ENCODE data around the gene CMTM3.

The CMTM3 gene

GRCh38 chr16:66617010-66617434 is 12.5 kb downstream of the CMTM3 start:
- H3K9ac ChIP-seq = no peak overlapping the region
- TF ChIP-seq CTCF (conservative IDR thresholded peaks at IDR 0.05; ENCODE audit: low read depth, low read length) = no peak

GRCh38 chr16:66617728-66618127 is 13.2 kb downstream of the CMTM3 start:
- H3K36me3 ChIP-seq (ENCODE audit: insufficient read depth) = no peaks in the 10 kb centered on the region
- no peaks in the 10 kb centered on the region for H3K27me3 ChIP-seq (ENCODE audit: insufficient read depth, low read depth)
- no peaks in the 10 kb centered on the region for H4K20me1 ChIP-seq (ENCODE audit: insufficient read depth)
- H2AFZ ChIP-seq (ENCODE audit: low read depth) = no peak overlapping the region
- H3K4me3 ChIP-seq (IDR thresholded peaks at IDR 0.05; ENCODE audit: insufficient read depth, low read depth, low read length) = no peak overlapping the region
- TF ChIP-seq CTCF (conservative IDR thresholded peaks at IDR 0.05; ENCODE audit: low read depth, low read length) = no peak
- H3K9ac ChIP-seq = no peak overlapping the region
- no peak overlapping the region for H3K27ac ChIP-seq
- no peak overlapping the region for H3K4me2 ChIP-seq
- H3K4me1 ChIP-seq (ENCODE audit: low read depth, poor library complexity, severe bottlenecking) = no peaks in the 10 kb centered on the region
- no peaks in the 10 kb centered on the region for H3K79me2 ChIP-seq (ENCODE audit: insufficient read depth, low read depth)

More at GRCh38 chr16:66617010-66617434, 12.5 kb downstream of the CMTM3 start:
- H3K27me3 ChIP-seq (ENCODE audit: insufficient read depth, low read depth) = no peaks in the 10 kb centered on the region
- no peaks in the 10 kb centered on the region for H3K36me3 ChIP-seq (ENCODE audit: insufficient read depth)
- H3K4me3 ChIP-seq (IDR thresholded peaks at IDR 0.05; ENCODE audit: insufficient read depth, low read depth, low read length) = no peak overlapping the region
- H3K4me1 ChIP-seq (ENCODE audit: low read depth, poor library complexity, severe bottlenecking) = no peaks in the 10 kb centered on the region
- no peaks in the 10 kb centered on the region for H3K79me2 ChIP-seq (ENCODE audit: insufficient read depth, low read depth)
- no peaks in the 10 kb centered on the region for H4K20me1 ChIP-seq (ENCODE audit: insufficient read depth)
- no peak overlapping the region for H3K27ac ChIP-seq
- no peak overlapping the region for H2AFZ ChIP-seq (ENCODE audit: low read depth)
- no peak overlapping the region for H3K4me2 ChIP-seq

DNA sequence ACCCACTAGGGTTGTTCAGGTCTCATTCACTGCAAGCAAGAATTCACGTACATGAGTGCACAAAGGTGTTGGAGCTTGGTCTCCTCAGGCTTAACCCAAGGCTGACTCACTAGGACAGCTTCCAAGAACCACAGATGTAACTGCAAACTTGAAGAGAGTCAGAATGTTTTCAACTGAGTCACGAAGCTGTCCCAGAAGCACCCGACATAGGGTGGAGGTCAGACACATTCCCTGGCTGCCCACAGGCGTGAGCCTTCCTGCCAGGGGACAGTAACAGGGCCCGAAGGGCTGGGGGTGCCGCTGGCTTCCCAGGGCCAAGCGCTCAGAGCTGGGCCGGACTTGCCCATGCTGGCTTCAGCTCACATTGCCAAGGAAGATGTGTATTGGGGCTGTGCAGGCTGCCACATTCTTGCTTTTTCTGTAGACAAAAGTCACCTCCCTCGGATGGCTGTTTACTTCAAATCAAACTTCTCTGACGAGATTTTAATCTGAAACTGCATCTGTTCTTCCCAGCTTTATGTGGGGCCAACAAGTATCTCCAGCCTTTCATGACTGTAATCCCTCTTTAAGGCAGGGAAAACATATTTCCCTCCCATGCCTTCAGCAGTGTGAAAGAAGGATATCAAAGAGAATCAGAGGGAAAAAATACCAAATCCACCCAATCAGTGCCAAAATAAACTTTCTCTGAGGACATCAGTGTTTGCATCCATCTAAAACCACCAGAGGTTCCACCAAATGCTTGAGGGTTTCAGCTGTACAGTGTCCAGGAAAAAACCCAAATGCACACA is 14.3 kb downstream of the CMTM3 start:
- Histone ChIP-seq H3K27ac (no peak overlapping the region), H2AFZ (ENCODE audit: low read depth) (no peak overlapping the region), H3K36me3 (ENCODE audit: insufficient read depth) (no peaks in the 10 kb centered on the region), H3K9ac (no peak overlapping the region), H3K27me3 (ENCODE audit: insufficient read depth, low read depth) (no peaks in the 10 kb centered on the region), H4K20me1 (ENCODE audit: insufficient read depth) (no peaks in the 10 kb centered on the region), H3K4me1 (ENCODE audit: low read depth, poor library complexity, severe bottlenecking) (no peaks in the 10 kb centered on the region), H3K4me3 (IDR thresholded peaks at IDR 0.05; ENCODE audit: insufficient read depth, low read depth, low read length) (no peak overlapping the region), H3K79me2 (ENCODE audit: insufficient read depth, low read depth) (no peaks in the 10 kb centered on the region), H3K4me2 (no peak overlapping the region)
- no peak for TF ChIP-seq CTCF (conservative IDR thresholded peaks at IDR 0.05; ENCODE audit: low read depth, low read length)

DNA sequence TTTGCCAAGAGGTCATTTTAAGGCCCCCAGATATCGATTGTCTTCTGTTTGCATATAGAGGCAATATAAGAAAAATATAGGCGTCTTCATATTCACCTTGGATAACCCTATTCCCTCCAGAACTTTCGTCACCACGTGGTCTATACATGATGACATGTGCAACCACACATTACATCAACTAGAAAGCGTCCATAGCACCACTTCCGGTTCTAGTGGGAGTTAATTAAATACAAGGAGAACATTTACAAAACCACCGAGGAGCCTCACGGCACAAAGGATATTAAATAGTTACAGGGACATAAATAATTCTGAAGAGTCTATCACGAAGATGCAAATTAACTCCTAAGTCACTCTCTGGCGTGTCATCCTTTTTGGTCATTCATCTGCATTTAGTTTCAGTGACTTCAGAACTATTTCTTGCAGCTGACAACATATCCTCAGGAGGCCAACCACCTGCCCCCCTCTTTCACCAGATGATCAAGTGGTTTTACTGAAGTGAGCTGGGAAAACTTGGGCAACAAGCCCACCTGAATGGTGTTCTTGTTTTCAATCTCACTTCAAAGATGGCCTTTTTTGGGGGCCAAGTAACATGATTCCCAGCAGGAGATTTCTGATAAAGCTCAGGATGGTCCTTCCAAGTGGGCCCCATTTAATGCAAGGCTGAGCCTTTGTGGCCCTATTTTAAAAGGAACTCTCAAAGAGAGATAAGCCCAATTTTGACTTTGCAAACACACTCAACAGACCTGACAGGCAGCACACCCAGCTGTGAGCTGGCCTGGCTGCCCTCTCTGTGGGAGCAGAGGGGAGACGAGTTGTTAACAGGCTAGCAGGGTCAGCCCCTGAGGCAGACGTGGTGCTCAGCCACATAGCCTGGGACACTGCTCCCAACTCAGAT is 15.3 kb downstream of the CMTM3 start:
- Histone ChIP-seq H3K79me2 (ENCODE audit: insufficient read depth, low read depth) (no peaks in the 10 kb centered on the region), H4K20me1 (ENCODE audit: insufficient read depth) (no peaks in the 10 kb centered on the region), H3K4me2 (no peak overlapping the region), H3K4me3 (IDR thresholded peaks at IDR 0.05; ENCODE audit: insufficient read depth, low read depth, low read length) (no peak overlapping the region), H3K9ac (no peak overlapping the region), H3K36me3 (ENCODE audit: insufficient read depth) (no peaks in the 10 kb centered on the region), H3K4me1 (ENCODE audit: low read depth, poor library complexity, severe bottlenecking) (no peaks in the 10 kb centered on the region), H3K27me3 (ENCODE audit: insufficient read depth, low read depth) (no peaks in the 10 kb centered on the region), H2AFZ (ENCODE audit: low read depth) (no peak overlapping the region), H3K27ac (no peak overlapping the region)
- no peak for TF ChIP-seq CTCF (conservative IDR thresholded peaks at IDR 0.05; ENCODE audit: low read depth, low read length)
